Neuron (in vitro differentiated cells): ENCODE results near the gene ENO4.

Experiments used
- H2AFZ ChIP-seq: one replicate; pipeline ENCODE4 v1.6.1; 2013; ENCODE audit warnings: low read depth, mild to moderate bottlenecking, inconsistent platforms, low read length, moderate library complexity
- H3K27me3 ChIP-seq: one replicate; pipeline ENCODE4 v1.6.1; 2013; ENCODE audit warnings: low read length; ENCODE audit not compliant: insufficient read depth
- H3K36me3 ChIP-seq: one replicate; pipeline ENCODE4 v1.6.1; 2013; ENCODE audit warnings: low read length; ENCODE audit not compliant: insufficient read depth
- H3K4me1 ChIP-seq: one replicate; pipeline ENCODE4 v1.6.1; 2013; ENCODE audit warnings: low read length; ENCODE audit not compliant: insufficient read depth
- H3K4me3 ChIP-seq: 2 replicates; pipeline ENCODE4 v1.5.1; 2013; ENCODE audit warnings: mild to moderate bottlenecking, low read length, moderate library complexity
- H3K9me3 ChIP-seq: one replicate; pipeline ENCODE4 v1.6.1; 2013; ENCODE audit warnings: low read length

The ENO4 gene, protein sequence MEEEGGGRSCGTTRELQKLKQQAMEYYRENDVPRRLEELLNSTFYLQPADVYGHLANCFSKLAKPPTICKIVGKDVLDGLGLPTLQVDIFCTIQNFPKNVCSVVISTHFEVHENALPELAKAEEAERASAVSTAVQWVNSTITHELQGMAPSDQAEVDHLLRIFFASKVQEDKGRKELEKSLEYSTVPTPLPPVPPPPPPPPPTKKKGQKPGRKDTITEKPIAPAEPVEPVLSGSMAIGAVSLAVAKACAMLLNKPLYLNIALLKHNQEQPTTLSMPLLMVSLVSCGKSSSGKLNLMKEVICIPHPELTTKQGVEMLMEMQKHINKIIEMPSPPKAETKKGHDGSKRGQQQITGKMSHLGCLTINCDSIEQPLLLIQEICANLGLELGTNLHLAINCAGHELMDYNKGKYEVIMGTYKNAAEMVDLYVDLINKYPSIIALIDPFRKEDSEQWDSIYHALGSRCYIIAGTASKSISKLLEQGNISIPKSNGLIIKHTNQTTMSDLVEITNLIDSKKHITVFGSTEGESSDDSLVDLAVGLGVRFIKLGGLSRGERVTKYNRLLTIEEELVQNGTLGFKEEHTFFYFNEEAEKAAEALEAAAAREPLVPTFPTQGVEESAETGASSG

DNA sequence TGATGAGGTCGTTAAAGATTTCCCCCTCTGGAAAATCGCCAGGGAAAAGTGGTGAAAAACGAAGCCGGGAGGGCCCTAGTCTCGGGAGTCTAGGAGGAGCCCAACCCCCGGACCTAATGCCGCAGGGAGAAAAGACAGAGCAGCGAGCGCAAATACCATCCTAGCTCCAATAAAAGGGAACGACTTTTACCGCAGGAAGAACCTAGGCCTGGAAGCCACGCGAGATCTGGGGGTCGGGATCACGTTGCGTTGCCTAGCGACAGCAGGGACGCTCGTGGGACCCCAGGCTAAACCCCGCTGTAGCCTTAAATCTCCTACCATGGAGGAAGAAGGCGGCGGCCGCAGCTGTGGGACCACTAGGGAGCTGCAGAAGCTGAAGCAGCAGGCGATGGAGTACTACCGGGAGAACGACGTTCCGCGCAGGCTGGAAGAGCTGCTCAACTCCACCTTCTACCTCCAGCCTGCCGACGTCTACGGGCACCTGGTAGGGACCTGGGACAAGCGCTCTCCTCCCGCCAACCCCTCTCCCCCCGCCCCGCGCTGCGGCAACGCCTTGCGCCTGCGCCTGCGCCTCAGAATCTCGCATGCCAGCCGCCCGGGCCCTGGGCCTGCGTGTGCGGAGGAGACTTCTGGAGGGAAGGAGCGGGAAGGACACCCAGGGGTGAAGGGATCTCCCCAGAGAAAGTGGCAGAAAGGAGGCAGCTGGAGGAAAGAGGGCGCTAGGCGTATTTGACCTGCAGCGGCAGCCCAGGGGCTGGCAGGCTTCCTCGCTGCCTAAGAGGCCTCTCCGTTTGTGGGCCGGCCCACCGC is at the start of gene ENO4:
Gene ENO4 (plus strand): TSS at position 252 of the 810 bp plus-strand sequence. CDS start 68 bp downstream, at position 320.
- Histone ChIP-seq H3K27me3 (peaks cover 19% of the 10 kb centered on the region), H3K4me3 (peak within 1 kb of the TSS; percentile 56), H2AFZ (peak within 1 kb of the TSS; percentile 73), H3K9me3 (no peaks in the 10 kb centered on the region), H3K4me1 (peaks cover 10% of the 10 kb centered on the region), H3K36me3 (no peaks in the 10 kb centered on the region)

DNA sequence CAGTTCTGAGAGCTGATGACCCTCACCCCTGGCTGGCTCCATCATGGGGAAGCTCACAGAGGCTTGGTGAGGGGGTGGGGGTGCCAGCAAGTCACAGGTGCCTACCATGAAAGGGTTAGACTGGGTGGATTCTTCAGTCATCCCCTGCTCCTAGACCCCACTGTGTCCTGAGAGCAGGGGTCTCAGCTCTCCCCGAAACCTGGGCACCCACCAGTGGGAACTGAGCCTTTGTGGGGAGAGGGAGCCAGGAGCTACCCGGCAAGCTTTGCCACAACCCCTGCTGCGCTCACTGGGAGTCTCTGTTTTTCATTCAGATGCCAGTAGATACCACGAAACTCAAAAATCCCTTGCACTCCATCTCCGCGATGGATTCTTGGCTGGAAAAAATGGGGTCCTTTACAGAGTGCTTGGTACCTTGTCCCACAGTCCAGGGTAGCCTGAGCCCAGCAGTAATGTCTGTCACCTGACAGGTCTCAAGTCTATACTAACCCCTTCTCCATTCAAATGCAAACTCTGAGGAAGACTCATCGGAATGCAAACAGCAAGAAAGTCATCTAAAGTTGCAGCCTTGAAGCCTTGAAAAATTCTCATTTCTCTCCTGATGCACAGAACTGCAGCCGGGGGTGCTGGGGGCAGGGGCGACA is 48.9 kb upstream of the ENO4 start:
- no peaks in the 10 kb centered on the region for H3K9me3 ChIP-seq
- no peaks in the 10 kb centered on the region for H3K36me3 ChIP-seq
- no peak overlapping the region for H2AFZ ChIP-seq
- peaks cover 31% of the 10 kb centered on the region for H3K27me3 ChIP-seq
- no peak overlapping the region for H3K4me3 ChIP-seq
- no peaks in the 10 kb centered on the region for H3K4me1 ChIP-seq

DNA sequence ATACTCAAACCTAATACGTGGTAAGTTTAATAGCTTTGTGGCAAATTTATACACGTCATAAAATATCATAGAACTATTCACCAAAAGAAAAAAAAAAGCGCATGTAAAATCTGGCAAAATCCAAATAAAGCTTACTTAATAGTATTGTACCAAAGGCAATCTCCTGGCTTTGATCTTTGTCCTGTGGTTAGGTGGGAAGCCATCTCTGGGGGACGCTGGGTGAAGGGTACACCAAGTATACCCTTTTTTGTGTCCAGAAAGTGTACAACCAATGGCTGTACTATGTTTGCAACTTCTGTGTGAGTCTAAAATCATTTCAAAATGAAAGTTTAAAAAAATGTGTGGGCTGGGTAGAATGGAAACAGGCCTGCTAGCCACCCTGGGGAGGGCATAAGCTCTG is 47.6 kb upstream of the ENO4 start:
- Histone ChIP-seq H3K4me3 (no peak overlapping the region), H3K36me3 (no peaks in the 10 kb centered on the region), H2AFZ (no peak overlapping the region), H3K9me3 (no peaks in the 10 kb centered on the region), H3K27me3 (peaks cover 31% of the 10 kb centered on the region), H3K4me1 (no peaks in the 10 kb centered on the region)

DNA sequence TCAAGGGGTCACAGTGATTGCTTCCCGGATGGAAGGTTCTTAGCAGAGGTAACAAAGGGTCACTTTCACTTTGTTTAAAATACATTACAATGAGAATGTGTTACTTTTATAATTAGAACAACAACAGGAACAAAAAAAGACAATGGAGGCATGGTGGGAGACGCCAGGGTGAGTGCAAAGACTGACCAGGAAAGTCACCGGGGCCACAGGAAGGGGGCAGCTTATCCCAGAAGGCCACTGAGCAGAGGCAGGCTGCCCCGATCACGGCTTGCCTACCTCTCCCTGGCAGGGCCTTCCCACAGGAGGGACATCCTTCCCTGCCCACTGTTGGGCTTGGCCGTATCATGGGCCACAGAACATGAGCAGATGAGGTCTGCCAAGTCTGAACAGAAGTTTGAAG is 46.8 kb upstream of the ENO4 start:
- no peaks in the 10 kb centered on the region for H3K9me3 ChIP-seq
- H3K36me3 ChIP-seq: no peaks in the 10 kb centered on the region
- H3K27me3 ChIP-seq: peaks cover 31% of the 10 kb centered on the region

DNA sequence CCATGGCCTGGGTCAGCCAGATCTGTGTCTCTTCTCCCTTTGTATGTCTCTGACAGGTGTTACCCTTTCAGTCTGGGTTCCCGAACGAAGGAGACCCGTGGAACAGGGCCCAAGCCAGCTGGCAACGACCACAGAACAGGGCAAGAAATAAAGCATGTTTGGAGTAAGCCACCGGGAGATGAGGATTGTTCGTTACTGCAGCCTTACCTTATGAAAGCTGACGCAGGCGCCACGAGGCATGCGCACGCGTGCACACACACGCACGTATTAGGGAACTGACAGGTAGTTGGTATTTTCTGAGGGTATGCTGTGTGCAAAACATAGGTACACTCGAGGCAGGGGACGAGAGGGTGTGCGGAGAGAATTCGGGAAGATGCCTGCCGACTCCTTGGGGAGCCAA is 46.4 kb upstream of the ENO4 start:
- Histone ChIP-seq H3K27me3 (peaks cover 31% of the 10 kb centered on the region), H3K4me3 (no peak overlapping the region)

More for the DNA sequence above, 46.8 kb upstream of the ENO4 start:
- no peaks in the 10 kb centered on the region for H3K4me1 ChIP-seq
- H2AFZ ChIP-seq: no peak overlapping the region
- H3K4me3 ChIP-seq: no peak overlapping the region

DNA sequence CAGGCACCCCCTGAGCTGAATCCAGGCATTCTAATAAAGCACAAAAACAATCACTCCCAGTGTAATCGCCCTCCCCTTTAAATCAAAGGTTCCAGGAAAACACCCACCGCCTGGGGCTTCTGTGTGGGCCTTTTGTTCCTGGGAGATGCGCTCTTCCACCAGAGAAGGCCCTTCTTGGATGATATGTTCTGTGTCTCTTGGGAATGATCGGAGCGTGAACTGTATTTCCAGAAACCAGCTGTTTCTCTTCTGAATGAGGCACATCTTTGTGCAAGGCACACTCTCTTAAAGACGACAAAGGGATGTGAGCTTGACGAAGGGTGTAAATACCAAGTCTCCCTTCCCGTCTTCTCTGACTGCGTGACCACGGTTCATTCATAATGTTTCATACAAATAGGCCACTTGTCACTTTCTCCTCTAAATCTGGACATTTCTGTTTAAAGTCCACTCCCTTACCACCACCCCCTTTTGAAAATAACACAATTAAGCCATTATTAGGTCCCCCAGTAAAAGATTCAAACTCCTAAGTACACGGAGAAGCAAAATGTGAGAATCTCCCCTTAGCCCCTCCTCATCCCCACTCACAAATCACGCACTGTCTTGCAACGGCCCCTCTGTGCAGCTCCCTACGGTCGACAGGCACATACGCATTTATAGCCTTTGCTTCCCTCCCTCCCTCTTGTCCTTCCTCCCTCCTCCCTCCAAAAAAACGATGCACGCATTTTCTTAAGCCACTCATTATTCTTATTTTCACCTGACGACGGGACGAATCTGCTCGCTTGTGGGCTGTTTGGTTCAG is 45.6 kb upstream of the ENO4 start:
- Histone ChIP-seq H3K4me1 (no peaks in the 10 kb centered on the region), H3K4me3 (no peak overlapping the region), H3K27me3 (peaks cover 34% of the 10 kb centered on the region)

More for the DNA sequence above, 46.4 kb upstream of the ENO4 start:
- H3K4me1 ChIP-seq: no peaks in the 10 kb centered on the region
- H3K36me3 ChIP-seq: no peaks in the 10 kb centered on the region
- no peaks in the 10 kb centered on the region for H3K9me3 ChIP-seq
- H2AFZ ChIP-seq: no peak overlapping the region

DNA sequence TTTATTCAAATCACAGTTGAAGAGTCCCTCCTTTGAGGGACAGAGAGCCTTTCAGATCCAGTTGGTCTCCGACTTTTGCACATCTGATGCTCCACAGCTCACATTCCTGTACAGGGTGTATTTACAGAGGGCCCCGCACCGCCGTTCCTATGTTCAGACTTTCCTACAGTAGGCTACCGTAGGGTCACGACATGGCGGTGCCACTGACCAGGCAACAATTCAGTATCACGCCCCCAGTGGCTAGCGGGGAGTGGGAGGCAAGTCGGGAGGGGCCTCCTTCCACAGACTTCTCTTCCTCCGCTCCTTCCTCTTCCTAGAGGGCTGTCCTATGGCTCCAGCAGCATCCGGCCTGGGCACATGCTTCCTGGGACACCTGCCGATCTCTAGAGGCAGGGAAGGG is 40.6 kb upstream of the ENO4 start:
- Histone ChIP-seq H3K27me3 (peaks cover 8% of the 10 kb centered on the region), H3K9me3 (no peaks in the 10 kb centered on the region), H3K4me3 (no peak overlapping the region), H2AFZ (no peak overlapping the region), H3K4me1 (no peaks in the 10 kb centered on the region), H3K36me3 (no peaks in the 10 kb centered on the region)

More for the DNA sequence above, 45.6 kb upstream of the ENO4 start:
- no peaks in the 10 kb centered on the region for H3K36me3 ChIP-seq
- H3K9me3 ChIP-seq: no peaks in the 10 kb centered on the region
- H2AFZ ChIP-seq: no peak overlapping the region

DNA sequence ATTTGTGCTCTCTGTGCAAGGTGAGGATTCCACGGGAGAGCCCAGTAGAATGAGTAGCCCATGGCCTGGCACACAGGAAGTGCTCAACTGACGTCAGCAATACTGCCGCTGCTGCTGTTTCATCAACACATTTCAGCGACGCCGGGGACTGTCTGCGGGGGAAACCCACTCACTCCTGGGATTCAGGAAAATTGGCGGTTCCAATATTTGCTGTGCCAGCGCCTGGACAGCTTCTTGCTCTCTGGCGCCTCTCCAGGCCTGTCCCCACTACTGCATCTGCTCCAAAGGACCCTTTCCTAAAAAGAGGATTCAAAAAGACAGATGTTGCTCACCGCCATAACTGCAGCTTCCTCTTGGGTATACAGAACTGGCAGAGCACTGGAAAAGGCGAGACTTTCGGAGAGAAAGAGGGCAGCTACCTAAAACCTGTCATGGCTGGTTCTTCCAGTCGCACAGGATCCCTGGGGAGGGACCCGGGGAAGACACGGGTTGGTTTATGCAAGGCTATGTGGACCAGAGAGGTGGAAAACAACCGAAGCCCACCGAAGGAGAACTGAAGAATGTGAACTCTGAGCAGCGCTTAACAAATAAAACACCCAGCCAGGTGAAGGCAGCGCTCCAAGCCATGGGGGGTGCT is 39.7 kb upstream of the ENO4 start:
- Histone ChIP-seq H3K36me3 (no peaks in the 10 kb centered on the region), H3K27me3 (peaks cover 4% of the 10 kb centered on the region), H3K4me3 (no peak overlapping the region), H3K9me3 (no peaks in the 10 kb centered on the region), H3K4me1 (no peaks in the 10 kb centered on the region), H2AFZ (no peak overlapping the region)

DNA sequence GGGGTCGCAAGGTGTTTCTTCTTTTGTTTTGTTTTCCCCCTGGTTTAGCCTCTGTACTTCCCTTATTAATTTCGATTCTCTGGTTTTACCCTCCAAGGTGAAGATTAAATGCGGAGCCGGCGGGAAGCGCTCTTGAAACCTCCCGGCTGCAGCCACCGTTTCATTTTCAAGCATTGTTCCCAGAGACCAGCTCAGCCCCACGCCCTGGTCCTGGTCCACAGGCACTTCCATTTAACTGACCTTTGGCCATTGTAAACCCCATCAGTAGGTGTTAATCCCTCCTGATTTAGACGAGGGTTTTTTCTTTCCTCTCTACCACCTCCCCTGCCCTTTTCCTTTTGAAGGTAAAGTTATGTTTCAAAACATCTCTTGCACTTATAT is 39.2 kb upstream of the ENO4 start:
- Histone ChIP-seq H3K27me3 (peaks cover 4% of the 10 kb centered on the region), H3K9me3 (no peaks in the 10 kb centered on the region), H2AFZ (no peak overlapping the region), H3K36me3 (no peaks in the 10 kb centered on the region), H3K4me1 (no peaks in the 10 kb centered on the region), H3K4me3 (no peak overlapping the region)

DNA sequence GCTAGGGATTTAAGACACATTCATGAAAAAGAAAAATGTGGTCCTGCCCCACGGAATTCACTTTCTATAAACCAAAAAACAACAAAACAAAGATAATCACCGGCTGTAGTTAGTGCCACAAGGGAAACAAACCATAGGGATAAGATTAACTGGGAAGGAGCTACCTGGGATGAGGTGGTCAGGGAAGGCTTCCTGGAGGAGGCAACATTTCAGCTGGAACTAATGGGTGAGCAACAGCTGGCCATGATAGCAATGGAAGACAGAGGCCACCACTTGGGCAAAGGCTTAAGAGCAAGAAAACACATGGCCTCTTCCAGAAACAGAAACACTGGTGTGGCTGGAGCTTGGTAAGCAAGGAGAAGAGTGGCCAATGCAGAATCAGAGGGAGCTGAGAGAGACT is 38.4 kb upstream of the ENO4 start:
- no peak overlapping the region for H3K4me3 ChIP-seq
- no peaks in the 10 kb centered on the region for H3K9me3 ChIP-seq
- H3K4me1 ChIP-seq: no peaks in the 10 kb centered on the region
- H3K36me3 ChIP-seq: no peaks in the 10 kb centered on the region
- H2AFZ ChIP-seq: no peak overlapping the region
- peaks cover 5% of the 10 kb centered on the region for H3K27me3 ChIP-seq

DNA sequence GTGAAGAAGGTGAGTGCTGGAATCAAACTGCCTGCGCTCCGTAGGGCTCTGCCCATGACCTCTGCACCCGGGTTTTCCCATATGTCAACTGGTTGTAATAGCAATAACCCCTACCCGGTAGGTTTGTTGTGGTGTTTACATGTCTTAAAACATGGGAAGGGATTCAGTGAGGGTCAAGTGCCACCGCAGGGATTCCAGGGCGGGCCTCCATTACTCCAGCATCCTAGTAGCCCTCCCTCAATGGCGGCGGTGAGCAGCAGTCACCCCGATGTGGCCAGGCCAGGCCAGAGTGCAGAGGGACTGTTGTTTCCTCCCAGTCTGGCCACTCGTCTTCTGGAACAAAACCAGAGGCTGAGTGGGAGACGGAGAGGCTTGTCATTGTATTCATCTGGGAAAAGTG is 37.6 kb upstream of the ENO4 start:
- Histone ChIP-seq H3K27me3 (peaks cover 11% of the 10 kb centered on the region), H3K9me3 (no peaks in the 10 kb centered on the region), H3K36me3 (no peaks in the 10 kb centered on the region), H3K4me3 (no peak overlapping the region), H2AFZ (no peak overlapping the region), H3K4me1 (no peaks in the 10 kb centered on the region)
